ENCODE results near the gene PPP1R14C. TPM values are rescaled to one million over a fixed set of nuclear protein-coding genes. Genes with fewer than 3 reads are reported as not detected.

PPP1R14C gene
- total and polyA plus RNA-seq, 7 donors, result under 0.01 to 37.0 (median 19.8) TPM; not detected in 2

DNA sequence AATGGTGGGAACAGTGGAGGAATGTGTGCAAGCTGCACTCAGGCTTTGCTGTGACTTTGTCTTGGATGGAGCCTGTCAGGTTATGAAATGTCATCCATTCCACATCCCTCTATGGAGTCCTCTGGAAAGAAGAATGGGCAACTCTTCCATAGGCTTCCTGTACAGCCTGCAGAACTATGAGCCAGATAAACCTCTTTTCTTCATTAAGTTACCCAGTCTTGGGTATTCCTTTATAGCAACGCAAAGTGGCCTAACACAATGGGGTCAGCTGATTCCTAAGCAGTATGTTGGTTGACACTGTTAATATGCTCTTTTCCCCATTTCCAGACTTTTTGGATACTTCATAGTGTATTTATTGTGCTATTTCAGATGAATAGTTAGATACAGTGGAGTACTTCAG lies 150.2 kb downstream of the PPP1R14C start:
- DNase-seq, result no peak
- H3K4me3 ChIP-seq, result no peak overlapping the region
- WGBS, 2 donors, result 95 to 99% methylated on average over 1 of the region's 1 CpG
- TF ChIP-seq, protein P1, sequence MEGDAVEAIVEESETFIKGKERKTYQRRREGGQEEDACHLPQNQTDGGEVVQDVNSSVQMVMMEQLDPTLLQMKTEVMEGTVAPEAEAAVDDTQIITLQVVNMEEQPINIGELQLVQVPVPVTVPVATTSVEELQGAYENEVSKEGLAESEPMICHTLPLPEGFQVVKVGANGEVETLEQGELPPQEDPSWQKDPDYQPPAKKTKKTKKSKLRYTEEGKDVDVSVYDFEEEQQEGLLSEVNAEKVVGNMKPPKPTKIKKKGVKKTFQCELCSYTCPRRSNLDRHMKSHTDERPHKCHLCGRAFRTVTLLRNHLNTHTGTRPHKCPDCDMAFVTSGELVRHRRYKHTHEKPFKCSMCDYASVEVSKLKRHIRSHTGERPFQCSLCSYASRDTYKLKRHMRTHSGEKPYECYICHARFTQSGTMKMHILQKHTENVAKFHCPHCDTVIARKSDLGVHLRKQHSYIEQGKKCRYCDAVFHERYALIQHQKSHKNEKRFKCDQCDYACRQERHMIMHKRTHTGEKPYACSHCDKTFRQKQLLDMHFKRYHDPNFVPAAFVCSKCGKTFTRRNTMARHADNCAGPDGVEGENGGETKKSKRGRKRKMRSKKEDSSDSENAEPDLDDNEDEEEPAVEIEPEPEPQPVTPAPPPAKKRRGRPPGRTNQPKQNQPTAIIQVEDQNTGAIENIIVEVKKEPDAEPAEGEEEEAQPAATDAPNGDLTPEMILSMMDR (IDR thresholded peaks at IDR 0.05), result no peak
- TF ChIP-seq POLR2AphosphoS5 (IDR thresholded peaks at IDR 0.05) (no peak), EP300 (IDR thresholded peaks at IDR 0.05) (no peak), POLR2A (IDR thresholded peaks at IDR 0.05) (no peak)
- H3K27ac ChIP-seq, result no peak overlapping the region
- no peaks in the 10 kb centered on the region for H3K4me1 ChIP-seq
- no peaks in the 10 kb centered on the region for H3K27me3 ChIP-seq
- intact Hi-C loops (cut with DNase I), result no loop called here
- H3K9me3 ChIP-seq, result peaks cover 0 to 2% (median 0%) of the 10 kb centered on the region in 4 donors
- H3K36me3 ChIP-seq, result no peaks in the 10 kb centered on the region

DNA sequence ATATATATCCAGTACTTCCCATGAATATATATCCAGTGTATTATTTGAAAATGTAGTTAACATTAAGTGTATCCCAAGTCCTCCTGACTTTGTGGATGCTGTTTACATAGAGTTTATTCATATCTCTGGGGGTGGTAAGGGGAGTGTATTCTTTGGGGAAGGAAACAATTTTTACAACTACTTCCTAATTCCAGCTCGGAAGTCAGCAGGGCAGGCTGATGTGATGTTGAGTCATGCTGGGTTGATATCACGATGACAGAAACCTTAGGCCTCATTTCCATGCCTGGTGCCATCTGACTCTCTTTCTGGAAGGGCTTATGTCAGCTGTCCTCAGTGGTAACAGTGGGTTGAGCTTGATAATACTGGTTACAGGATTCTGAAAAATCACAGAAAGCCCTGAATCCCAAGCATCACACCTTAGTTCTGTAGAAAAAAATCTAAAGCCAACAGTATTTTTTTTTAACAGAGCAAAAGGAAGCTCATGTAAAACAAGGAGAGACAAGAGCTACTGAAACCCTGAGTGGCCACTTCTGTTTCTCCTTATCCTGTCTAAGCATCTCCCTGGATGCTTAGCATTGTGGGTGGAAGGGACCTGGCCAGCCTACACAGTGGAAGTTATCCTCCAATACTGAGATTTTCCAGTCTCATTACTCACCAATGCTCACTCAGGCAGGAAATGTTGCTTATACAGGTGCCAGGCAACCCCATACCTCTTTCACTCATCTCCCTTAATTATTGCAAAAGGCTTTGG lies 150.8 kb downstream of the PPP1R14C start:
- no peak overlapping the region for H3K27ac ChIP-seq
- H3K4me1 ChIP-seq, result no peaks in the 10 kb centered on the region
- intact Hi-C loops (cut with DNase I), result no loop called here
- H3K36me3 ChIP-seq, result no peaks in the 10 kb centered on the region
- H3K4me3 ChIP-seq, result no peak overlapping the region
- DNase-seq, result no peak
- WGBS, 2 donors, result 47 to 55% methylated on average over 2 of the region's 2 CpGs
- TF ChIP-seq POLR2A (IDR thresholded peaks at IDR 0.05), result no peak
- TF ChIP-seq, protein P1 (IDR thresholded peaks at IDR 0.05), result no peak
- TF ChIP-seq POLR2AphosphoS5 (IDR thresholded peaks at IDR 0.05), result no peak
- no peak for TF ChIP-seq EP300 (IDR thresholded peaks at IDR 0.05)
- peaks cover 0 to 2% (median 0%) of the 10 kb centered on the region in 4 donors for H3K9me3 ChIP-seq
- no peaks in the 10 kb centered on the region for H3K27me3 ChIP-seq

DNA sequence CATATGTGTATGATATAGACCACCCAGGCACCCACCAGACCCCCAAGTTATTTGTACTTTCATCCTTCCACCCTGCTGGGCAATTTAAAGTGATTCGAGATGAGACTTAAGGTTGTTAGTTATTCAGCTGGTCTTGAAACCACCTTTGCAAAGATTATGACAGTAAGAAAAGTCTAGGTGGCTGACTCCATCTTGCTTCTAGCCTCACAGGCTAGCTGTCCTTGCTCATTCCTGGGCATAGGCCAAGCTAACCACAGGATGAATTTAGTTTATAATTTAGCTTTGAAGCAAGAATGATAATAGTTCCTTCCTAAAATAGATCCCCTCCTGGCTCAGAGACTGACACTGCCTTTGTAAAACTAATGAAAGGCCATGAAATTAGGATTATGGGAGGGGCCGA lies 154.0 kb downstream of the PPP1R14C start:
- Histone ChIP-seq H3K27ac (no peak overlapping the region), H3K27me3 (no peaks in the 10 kb centered on the region), H3K4me1 (no peaks in the 10 kb centered on the region), H3K4me3 (no peak overlapping the region), H3K9me3 (peaks cover 0 to 2% (median 0%) of the 10 kb centered on the region in 4 donors), H3K36me3 (no peaks in the 10 kb centered on the region)
- intact Hi-C loops (cut with DNase I), result no loop called here
- DNase-seq, result no peak
- TF ChIP-seq POLR2AphosphoS5 (IDR thresholded peaks at IDR 0.05) (no peak), POLR2A (IDR thresholded peaks at IDR 0.05) (no peak), EP300 (IDR thresholded peaks at IDR 0.05) (no peak)
- TF ChIP-seq, protein P1 (IDR thresholded peaks at IDR 0.05), result no peak
- 54 to 85% methylated on average over 2 of the region's 2 CpGs for WGBS, 2 donors

DNA sequence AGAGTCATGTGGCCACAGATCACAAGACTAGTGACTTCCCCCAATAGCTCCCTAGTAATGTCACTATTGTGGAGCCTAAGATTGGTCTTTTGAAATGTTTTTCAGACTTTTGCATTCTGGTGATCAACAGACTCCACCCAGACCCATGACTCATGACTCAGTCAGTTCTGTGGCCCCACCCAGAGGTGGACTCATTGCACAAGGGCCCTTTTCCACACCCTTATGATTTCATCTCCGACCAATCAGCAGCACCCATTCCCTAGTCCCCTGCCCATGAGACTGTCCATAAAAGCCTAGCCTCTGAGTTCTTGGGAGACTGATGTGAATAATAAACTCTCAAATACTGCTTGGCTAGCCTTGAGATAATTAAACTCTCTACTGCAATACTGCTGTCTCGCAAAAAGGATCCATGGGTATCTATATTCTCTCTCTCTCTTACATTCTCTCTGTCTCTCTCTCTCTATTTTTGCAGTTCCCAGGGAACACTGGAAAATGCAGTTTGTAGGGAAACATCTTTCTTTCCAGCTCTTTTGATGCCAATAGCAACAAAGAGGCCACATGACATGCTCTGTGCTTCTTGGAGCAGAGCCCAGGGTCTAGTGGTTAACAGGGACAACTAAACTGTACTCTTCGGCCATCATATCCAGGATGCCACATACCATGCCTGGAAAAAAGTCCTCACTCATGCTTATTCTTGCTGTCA lies 154.6 kb downstream of the PPP1R14C start:
- no peaks in the 10 kb centered on the region for H3K4me1 ChIP-seq
- no peak for DNase-seq
- no peak overlapping the region for H3K27ac ChIP-seq
- H3K9me3 ChIP-seq, result peaks cover 0 to 2% (median 0%) of the 10 kb centered on the region in 4 donors
- WGBS, 2 donors, result 88 to 92% methylated on average over 3 of the region's 3 CpGs
- no peak overlapping the region for H3K4me3 ChIP-seq
- no peaks in the 10 kb centered on the region for H3K36me3 ChIP-seq
- H3K27me3 ChIP-seq, result no peaks in the 10 kb centered on the region
- intact Hi-C loops (cut with DNase I), result no loop called here
- TF ChIP-seq EP300 (IDR thresholded peaks at IDR 0.05) (no peak), POLR2A (IDR thresholded peaks at IDR 0.05) (no peak)
- TF ChIP-seq, protein P1 (IDR thresholded peaks at IDR 0.05), result no peak
